WTC11 (cell line): ENCODE results near the gene OR2AE1.

Source experiments
- AR ChIP-seq: fragments of 250-450 bp; sonication (Bioruptor Pico); IDR thresholded peaks from 2 replicates; pipeline ENCODE4 v1.9.0; 2021; ENCODE audit warnings: mild to moderate bottlenecking
- ATF3 ChIP-seq: sonication (generic); formaldehyde crosslinking; conservative IDR thresholded peaks from 2 replicates; pipeline ENCODE4 v1.8.1; 2022; ENCODE audit warnings: mild to moderate bottlenecking, missing genetic modification reagents
- CTCF ChIP-seq: fragments of 200-600 bp; IDR thresholded peaks from 2 replicates; pipeline ENCODE4 v1.8.0; 2022; ENCODE audit warnings: antibody characterized with exemption
- E2F4 ChIP-seq: sonication (generic); formaldehyde crosslinking; IDR thresholded peaks from 2 replicates; pipeline ENCODE4 v1.8.1; 2022; ENCODE audit warnings: low read depth, mild to moderate bottlenecking, moderate library complexity, missing genetic modification reagents, borderline replicate concordance
- HMGXB4 ChIP-seq: sonication (generic); formaldehyde crosslinking; IDR thresholded peaks from 2 replicates; pipeline ENCODE4 v1.8.1; 2023; ENCODE audit warnings: mild to moderate bottlenecking, moderate library complexity, missing genetic modification reagents
- IRF2 ChIP-seq: sonication (generic); formaldehyde crosslinking; IDR thresholded peaks from 2 replicates; pipeline ENCODE4 v1.8.0; 2022; ENCODE audit warnings: low read depth, missing genetic modification reagents, borderline replicate concordance
- MAX ChIP-seq: sonication (generic); formaldehyde crosslinking; IDR thresholded peaks from 2 replicates; pipeline ENCODE4 v1.8.0; 2022; ENCODE audit warnings: mild to moderate bottlenecking, missing genetic modification reagents
- SP1 ChIP-seq: sonication (generic); formaldehyde crosslinking; conservative IDR thresholded peaks from 2 replicates; pipeline ENCODE4 v1.8.1; 2022; ENCODE audit warnings: missing genetic modification reagents
- TEAD4 ChIP-seq: sonication (generic); formaldehyde crosslinking; IDR thresholded peaks from 2 replicates; pipeline ENCODE4 v1.8.0; 2022; ENCODE audit warnings: mild to moderate bottlenecking, missing genetic modification reagents
- USF2 ChIP-seq: sonication (generic); formaldehyde crosslinking; IDR thresholded peaks from 2 replicates; pipeline ENCODE4 v1.8.1; 2023; ENCODE audit warnings: mild to moderate bottlenecking, missing genetic modification reagents, moderate library complexity
- ZNF512 ChIP-seq: sonication (generic); formaldehyde crosslinking; IDR thresholded peaks from 2 replicates; pipeline ENCODE4 v1.8.1; 2022; ENCODE audit warnings: missing genetic modification reagents, borderline replicate concordance

- no peak for TF ChIP-seq TEAD4 (CRISPR knock-in tag)
- no peak for TF ChIP-seq USF2
- no peak for TF ChIP-seq IRF2 (CRISPR knock-in tag)
- no peak for TF ChIP-seq CTCF
- TF ChIP-seq E2F4 (CRISPR knock-in tag): no peak
- TF ChIP-seq MAX (CRISPR knock-in tag): no peak
- no peak for TF ChIP-seq ATF3 (CRISPR knock-in tag)
- TF ChIP-seq ZNF512 (CRISPR knock-in tag): no peak
- no peak for TF ChIP-seq SP1 (CRISPR knock-in tag)
- TF ChIP-seq HMGXB4: no peak
- no peak for TF ChIP-seq AR (CRISPR knock-in tag)
Measured at GRCh38 chr7:99923200-99923599, 46.4 kb upstream of the OR2AE1 start.
